Body of pancreas (tissue), 4 donors: ENCODE measurements around the gene RNF13.

ENCODE experiments used
- CTCF ChIP-seq, 7 experiments: fragments of 450-650 bp in 4 of 7; fragments of 200-600 bp in 3 of 7; sonication (generic) in 3 of 7; IDR thresholded peaks; one replicate each; pipeline ENCODE4 v1.5.1; 2016 to 2019; ENCODE audit warnings: antibody characterized with exemption in 7 of 7
- POLR2A ChIP-seq, 3 donors: fragments of 450-650 bp; IDR thresholded peaks; one replicate each; pipeline ENCODE4 v1.6.1; 2016; ENCODE audit warnings: antibody characterized with exemption in 3 of 3, mild to moderate bottlenecking in 2 of 3

GRCh38 chr3:149781211-149781610 lies 31.8 kb upstream of the RNF13 start:
- TF ChIP-seq CTCF (IDR thresholded peaks at IDR 0.05) (no peak), POLR2A (IDR thresholded peaks at IDR 0.05) (no peak)
